ENCODE measurements around the gene TMEM52.

GRCh38 chr1:1959459-1959839 lies 40.4 kb upstream of the TMEM52 start:
- TF ChIP-seq POLR2A (IDR thresholded peaks at IDR 0.05) (no peak), CTCF (IDR thresholded peaks at IDR 0.05) (no peak), POLR2AphosphoS5 (IDR thresholded peaks at IDR 0.05) (no peak)

All from prostate gland (tissue), 2 donors.